Keratinocyte (primary cell): Measurements from ENCODE around the gene NTN3. TPM values are rescaled to one million over a fixed set of nuclear protein-coding genes. Genes with fewer than 3 reads are reported as not detected.
A peak's percentile ranks its signal among the peaks of the same experiment; 100 is the strongest.

Experiments
- DNase-seq: peaks from one replicate; pipeline ENCODE4 v3.0.0-alpha.2; 2011; ENCODE audit warnings: low read depth, missing footprints, low spot score
- FAIRE-seq: peaks from 2 replicates; lab custom pipeline; 2011; peaks lifted over from hg19 to GRCh38; lab: Jason Lieb, UNC
- H2AFZ ChIP-seq: 2 replicates; pipeline ENCODE4 v1.6.0; 2012; ENCODE audit warnings: low read length, control low read depth, inconsistent platforms; ENCODE audit not compliant: control insufficient read depth
- H3K27ac ChIP-seq: 2 replicates; pipeline ENCODE4 v1.5.1; 2011; ENCODE audit warnings: low read length; ENCODE audit not compliant: control insufficient read depth, insufficient read depth
- H3K27me3 ChIP-seq: 3 replicates; pipeline ENCODE4 v1.6.0; 2011; ENCODE audit warnings: low read length; ENCODE audit not compliant: control insufficient read depth, insufficient read depth; ENCODE audit errors: extremely low read depth
- H3K36me3 ChIP-seq, 2 experiments: 2 replicates in 1 of 2; 3 replicates in 1 of 2; pipeline ENCODE4 v1.5.1; 2011; ENCODE audit warnings: low read length in 2 of 2, mild to moderate bottlenecking in 1 of 2; ENCODE audit not compliant: control insufficient read depth in 2 of 2, insufficient read depth in 2 of 2; ENCODE audit errors: extremely low read depth in 1 of 2
- H3K4me1 ChIP-seq: 3 replicates; pipeline ENCODE4 v1.5.1; 2011; ENCODE audit warnings: low read length; ENCODE audit not compliant: control insufficient read depth, insufficient read depth; ENCODE audit errors: extremely low read depth
- H3K4me2 ChIP-seq: 3 replicates; pipeline ENCODE4 v1.6.0; 2011; ENCODE audit warnings: low read depth, low read length; ENCODE audit not compliant: control insufficient read depth, insufficient read depth; ENCODE audit errors: extremely low read depth
- H3K4me3 ChIP-seq, 3 experiments: fragments of 200-600 bp in 1 of 3; sonication (generic) in 1 of 3; 2 replicates in 2 of 3; 3 replicates in 1 of 3; pipeline ENCODE4 v1.5.1; 2011 to 2016; ENCODE audit warnings: low read length in 3 of 3, mild to moderate bottlenecking in 3 of 3, control low read depth in 2 of 3, inconsistent platforms in 1 of 3, low read depth in 1 of 3, mixed read lengths in 1 of 3, mixed run types in 1 of 3, moderate library complexity in 1 of 3; ENCODE audit not compliant: control insufficient read depth in 2 of 3, insufficient read depth in 2 of 3; ENCODE audit errors: extremely low read depth in 1 of 3
- H3K79me2 ChIP-seq: 2 replicates; pipeline ENCODE4 v1.6.0; 2012; ENCODE audit warnings: low read length; ENCODE audit not compliant: control insufficient read depth, insufficient read depth
- H3K9ac ChIP-seq: 3 replicates; pipeline ENCODE4 v1.6.0; 2011; ENCODE audit warnings: low read length; ENCODE audit not compliant: control insufficient read depth, insufficient read depth; ENCODE audit errors: extremely low read depth
- H3K9me1 ChIP-seq: 3 replicates; pipeline ENCODE4 v1.6.0; 2011; ENCODE audit warnings: low read length; ENCODE audit not compliant: control insufficient read depth, insufficient read depth; ENCODE audit errors: extremely low read depth
- H3K9me3 ChIP-seq: 2 replicates; pipeline ENCODE4 v1.5.1; 2012; ENCODE audit warnings: low read depth, low read length; ENCODE audit not compliant: control insufficient read depth
- H4K20me1 ChIP-seq: 3 replicates; pipeline ENCODE4 v1.6.0; 2011; ENCODE audit warnings: low read length; ENCODE audit not compliant: control insufficient read depth, insufficient read depth; ENCODE audit errors: extremely low read depth
- CTCF ChIP-seq, 3 experiments: IDR thresholded peaks in 1 of 3; conservative IDR thresholded peaks in 1 of 3; optimal IDR thresholded peaks in 1 of 3; 2 replicates in 2 of 3; 3 replicates in 1 of 3; pipeline versions ENCODE3 to v1.5.1; 2011; ENCODE audit warnings: low read length in 3 of 3, mild to moderate bottlenecking in 3 of 3, moderate library complexity in 2 of 3, control low read depth in 1 of 3, inconsistent platforms in 1 of 3; ENCODE audit not compliant: insufficient read depth in 2 of 3; ENCODE audit errors: extremely low read depth in 1 of 3
- EZH2 ChIP-seq: IDR thresholded peaks from one replicate; pipeline ENCODE4 v1.6.1; 2012; ENCODE audit warnings: inconsistent platforms, mild to moderate bottlenecking, low read length, moderate library complexity
- dilution Hi-C: fragments of 300-500 bp; cut with MboI; formaldehyde crosslinking; loops from one replicate; pipeline ENCODE4 v1.7.0; 2020; ENCODE audit warnings: low sequenced_read_pairs; ENCODE audit not compliant: extremely low pct_ligation_motif_present
- polyA plus RNA-seq, 5 experiments: library from polyadenylated mRNA; depleted of rRNA in 3 of 5; stranded (reverse) in 3 of 5; stranded (forward) in 1 of 5; unstranded in 1 of 5; fragments of >200 nt; gene quantifications; 1 replicate in 1 of 5; 2 replicates in 3 of 5; 3 replicates in 1 of 5; pipeline versions ENCODE4 v1.2.1 to v1.2.3, GENCODE V29; 2011 to 2012; ENCODE audit warnings: missing spikeins in 2 of 5, low read depth in 1 of 5, low replicate concordance in 1 of 5

The NTN3 gene
- polyA plus RNA-seq, 1 donor (not counting 4 experiments of a cell fraction or from before 2014, with no cell fraction given): not detected

DNA sequence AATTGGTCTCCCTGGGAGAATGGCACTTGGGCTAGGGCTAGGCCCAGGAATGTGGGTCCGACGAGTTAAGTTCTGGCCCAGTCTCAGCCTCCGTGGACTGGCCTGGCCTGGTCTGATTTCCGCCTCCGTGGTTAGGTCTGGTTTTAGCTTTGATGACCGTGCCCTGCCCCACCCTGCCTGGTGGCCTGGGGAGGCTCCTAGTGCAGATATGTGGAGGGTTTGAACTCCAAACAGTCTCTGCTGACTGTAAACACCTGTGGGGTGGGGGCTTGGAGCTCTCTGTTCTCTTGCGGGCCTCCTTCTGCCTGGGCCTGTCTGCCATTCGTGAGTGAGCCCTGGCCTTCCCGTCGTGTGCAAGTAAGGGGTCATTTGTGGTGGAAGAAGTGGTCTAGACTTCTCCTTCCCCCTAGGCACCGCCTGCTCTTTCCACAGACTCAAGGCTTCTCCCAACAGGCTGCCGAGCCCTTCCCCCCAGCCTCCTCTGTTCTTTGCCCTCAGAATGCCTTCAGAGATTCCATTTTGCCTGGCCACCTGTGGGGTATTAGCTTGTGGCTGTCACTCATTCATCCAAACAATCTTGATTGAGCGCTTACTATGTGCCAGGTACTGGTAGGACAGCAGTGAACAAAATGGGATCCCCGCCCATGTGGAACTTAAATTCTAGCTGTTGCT is 44.2 kb downstream of the NTN3 start:
- peaks cover 38% of the 10 kb centered on the region for H4K20me1 ChIP-seq

GRCh38 chr16:2516391-2517240 is 45.5 kb downstream of the NTN3 start:
- peak overlapping the region; percentile 4 for H3K27ac ChIP-seq
- FAIRE-seq (no peak), DNase-seq (no peak)
- peaks cover 38% of the 10 kb centered on the region for H4K20me1 ChIP-seq
- H3K9ac ChIP-seq: no peak overlapping the region
- peaks cover 41% of the 10 kb centered on the region for H3K4me1 ChIP-seq
- no peaks in the 10 kb centered on the region for H3K9me3 ChIP-seq
- H2AFZ ChIP-seq: no peak overlapping the region
- dilution Hi-C loops: no loop called here
- peaks cover 5 to 10% of the 10 kb centered on the region in 2 experiments for H3K36me3 ChIP-seq
- H3K9me1 ChIP-seq: peaks cover 14% of the 10 kb centered on the region
- peaks cover 64% of the 10 kb centered on the region for H3K79me2 ChIP-seq
- H3K4me2 ChIP-seq: peak overlapping the region; percentile 82
- H3K27me3 ChIP-seq: no peaks in the 10 kb centered on the region
- no peak for TF ChIP-seq CTCF (optimal IDR thresholded peaks at IDR 0.05 in 1 of 3, IDR thresholded peaks at IDR 0.05 in 1 of 3, conservative IDR thresholded peaks at IDR 0.05 in 1 of 3; ENCODE audit: extremely low read depth in 1 of 3, insufficient read depth in 2 of 3, low read length in 3 of 3)
- TF ChIP-seq EZH2: no peak
- peak overlapping the region in 2 of 3 experiments; percentile 36 to 51 for H3K4me3 ChIP-seq

More for the DNA sequence above, 44.2 kb downstream of the NTN3 start:
- peak overlapping the region; percentile 82 for H3K4me2 ChIP-seq
- no peak for TF ChIP-seq EZH2
- TF ChIP-seq CTCF (optimal IDR thresholded peaks at IDR 0.05 in 1 of 3, IDR thresholded peaks at IDR 0.05 in 1 of 3, conservative IDR thresholded peaks at IDR 0.05 in 1 of 3; ENCODE audit: extremely low read depth in 1 of 3, insufficient read depth in 2 of 3, low read length in 3 of 3): no peak
- peak; percentile 9 for FAIRE-seq
- H3K4me3 ChIP-seq: peak overlapping the region; percentile 70 to 90 (median 88)
- no peaks in the 10 kb centered on the region for H3K27me3 ChIP-seq
- H3K9me3 ChIP-seq: no peaks in the 10 kb centered on the region
- dilution Hi-C loops: no loop called here
- no peak overlapping the region for H2AFZ ChIP-seq
- peak overlapping the region; percentile 62 for H3K27ac ChIP-seq
- peaks cover 5 to 6% of the 10 kb centered on the region in 2 experiments for H3K36me3 ChIP-seq
- peaks cover 57% of the 10 kb centered on the region for H3K79me2 ChIP-seq
- peaks cover 32% of the 10 kb centered on the region for H3K4me1 ChIP-seq
- peak overlapping the region; percentile 93 for H3K9ac ChIP-seq
- DNase-seq: no peak
- peaks cover 14% of the 10 kb centered on the region for H3K9me1 ChIP-seq
